GM10266 (cell line): ENCODE data around the gene FGG.

ENCODE experiments used
- DNase-seq: peaks from one replicate; pipeline ENCODE4 v3.0.0; 2012; ENCODE audit errors: extremely low spot score
- CTCF ChIP-seq: IDR thresholded peaks from 2 replicates; pipeline ENCODE4 v1.5.1; 2012; ENCODE audit warnings: mild to moderate bottlenecking, low read depth; ENCODE audit not compliant: control insufficient read depth, insufficient read depth; ENCODE audit errors: missing control alignments

The FGG gene

GRCh38 chr4:154614306-154614705, 1.9 kb upstream of the FGG start:
- TF ChIP-seq CTCF = no peak
- DNase-seq = no peak

GRCh38 chr4:154611833-154612232, 623 bp downstream of the FGG start:
- TF ChIP-seq CTCF = no peak
- DNase-seq = no peak

GRCh38 chr4:154610582-154610981, 1.9 kb downstream of the FGG start:
- no peak for DNase-seq
- TF ChIP-seq CTCF = no peak

GRCh38 chr4:154609532-154609931, 2.9 kb downstream of the FGG start:
- no peak for DNase-seq

GRCh38 chr4:154608361-154609252, 3.8 kb downstream of the FGG start:
- TF ChIP-seq CTCF = no peak
- DNase-seq = no peak

More at GRCh38 chr4:154609532-154609931, 2.9 kb downstream of the FGG start:
- no peak for TF ChIP-seq CTCF

- DNase-seq = no peak
- TF ChIP-seq CTCF = no peak
These were observed 5.4 kb downstream of the FGG start for GRCh38 chr4:154606728-154607723.
